A549 treated with AZD2906 at 1 μM for 4 hours (cell line): ENCODE measurements around the gene ZC3H12C. TPM values are rescaled to one million over a fixed set of nuclear protein-coding genes. Genes with fewer than 3 reads are reported as not detected.

Source experiments
- total RNA-seq: library from RNA; stranded (reverse); fragments of 200-300 nt; extraction: Qiagen RNA extraction; gene quantifications from 5 replicates; pipeline ENCODE4 v1.2.3, GENCODE V29; 2022

ZC3H12C gene
- total RNA-seq = 6.6 to 10.1 TPM (median 9.0 TPM) in 5 replicates

GRCh38 chr11:110092515-110093406, at the start of gene ZC3H12C:
Gene ZC3H12C (plus strand): TSS chr11:110093392. CDS start chr11:110093412, 20 bp downstream.

Other genes with a start within 250 kb of the ZC3H12C start
- gene RDX, start 203.2 kb downstream of the ZC3H12C start, total RNA-seq = 91.4 to 151 TPM (median 121 TPM) in 5 replicates